Neuronal stem cell (in vitro differentiated cells): ENCODE results near the gene FRMD8.

Source experiments
- DNase-seq: peaks from one replicate; pipeline ENCODE4 v3.0.0-alpha.2; 2013; ENCODE audit warnings: low spot score
- H2AFZ ChIP-seq: one replicate; pipeline ENCODE4 v1.6.1; 2013; ENCODE audit warnings: mild to moderate bottlenecking, low read length, inconsistent platforms
- H2AK5ac ChIP-seq: 2 replicates; pipeline ENCODE4 v1.6.1; 2013; ENCODE audit warnings: low read depth, mild to moderate bottlenecking, inconsistent platforms, low read length, moderate library complexity, mixed read lengths
- H2BK120ac ChIP-seq: 2 replicates; pipeline ENCODE4 v1.6.1; 2013; ENCODE audit warnings: low read depth, mild to moderate bottlenecking, inconsistent platforms, low read length, moderate library complexity, mixed read lengths
- H2BK12ac ChIP-seq: one replicate; pipeline ENCODE4 v1.6.1; 2013; ENCODE audit warnings: low read length, inconsistent platforms
- H2BK15ac ChIP-seq: 2 replicates; pipeline ENCODE4 v1.6.1; 2013; ENCODE audit warnings: mild to moderate bottlenecking, low read length, inconsistent platforms, mixed read lengths
- H2BK5ac ChIP-seq: one replicate; pipeline ENCODE4 v1.6.1; 2013; ENCODE audit warnings: inconsistent platforms, mild to moderate bottlenecking, low read length, moderate library complexity
- H3K14ac ChIP-seq: one replicate; pipeline ENCODE4 v1.6.1; 2013; ENCODE audit warnings: low read length, inconsistent platforms
- H3K18ac ChIP-seq: 2 replicates; pipeline ENCODE4 v1.6.1; 2013; ENCODE audit warnings: low read length, inconsistent platforms
- H3K23ac ChIP-seq: 2 replicates; pipeline ENCODE4 v1.6.1; 2013; ENCODE audit warnings: low read depth, mild to moderate bottlenecking, mixed read lengths, low read length, inconsistent platforms; ENCODE audit not compliant: poor library complexity
- H3K27ac ChIP-seq: replicated peaks from 3 replicates; pipeline ENCODE4 v1.5.1; 2013; ENCODE audit warnings: low read length, inconsistent platforms
- H3K27me3 ChIP-seq, 3 experiments: 2 replicates each; pipeline ENCODE4 v1.6.1; 2013; ENCODE audit warnings: low read length in 3 of 3, mild to moderate bottlenecking in 2 of 3, inconsistent platforms in 1 of 3, low read depth in 1 of 3, mixed read lengths in 1 of 3, moderate library complexity in 1 of 3; ENCODE audit not compliant: control insufficient read depth in 3 of 3, insufficient read depth in 3 of 3
- H3K36me3 ChIP-seq, 2 donors: replicated peaks in 1 of 2; 2 replicates each; pipeline ENCODE4 v1.6.1; 2013; ENCODE audit warnings: low read length in 2 of 2; ENCODE audit not compliant: control insufficient read depth in 2 of 2, insufficient read depth in 2 of 2
- H3K4ac ChIP-seq: 2 replicates; pipeline ENCODE4 v1.6.1; 2013; ENCODE audit warnings: inconsistent platforms, mild to moderate bottlenecking, low read length, moderate library complexity
- H3K4me1 ChIP-seq, 2 donors: 1 replicate in 1 of 2; 2 replicates in 1 of 2; pipeline ENCODE4 v1.6.1; 2013; ENCODE audit warnings: low read length in 2 of 2, low read depth in 1 of 2; ENCODE audit not compliant: control insufficient read depth in 2 of 2, insufficient read depth in 1 of 2
- H3K4me2 ChIP-seq: one replicate; pipeline ENCODE4 v1.6.1; 2013; ENCODE audit warnings: mild to moderate bottlenecking, low read length, inconsistent platforms; ENCODE audit not compliant: insufficient read depth, poor library complexity, severe bottlenecking
- H3K4me3 ChIP-seq, 2 donors: 2 replicates each; pipeline ENCODE4 v1.5.1; 2013; ENCODE audit warnings: low read length in 2 of 2, mild to moderate bottlenecking in 2 of 2, inconsistent platforms in 1 of 2, moderate library complexity in 1 of 2
- H3K79me1 ChIP-seq: one replicate; pipeline ENCODE4 v1.6.1; 2013; ENCODE audit warnings: low read depth, mild to moderate bottlenecking, inconsistent platforms, low read length, moderate library complexity
- H3K9ac ChIP-seq: one replicate; pipeline ENCODE4 v1.6.1; 2013; ENCODE audit warnings: mild to moderate bottlenecking, low read depth, low read length, inconsistent platforms; ENCODE audit not compliant: poor library complexity
- H3K9me3 ChIP-seq, 2 donors: replicated peaks in 1 of 2; 2 replicates each; pipeline versions ENCODE3 to v1.6.1; 2013; ENCODE audit warnings: low read length in 2 of 2, mild to moderate bottlenecking in 2 of 2, inconsistent platforms in 1 of 2, low read depth in 1 of 2, mixed read lengths in 1 of 2, moderate library complexity in 1 of 2; ENCODE audit not compliant: control insufficient read depth in 2 of 2, insufficient read depth in 1 of 2
- H4K8ac ChIP-seq: one replicate; pipeline ENCODE4 v1.6.1; 2013; ENCODE audit warnings: low read depth, mild to moderate bottlenecking, inconsistent platforms, low read length, moderate library complexity
- H4K91ac ChIP-seq: one replicate; pipeline ENCODE4 v1.6.1; 2013; ENCODE audit warnings: low read length, low read depth, mild to moderate bottlenecking, inconsistent platforms; ENCODE audit not compliant: poor library complexity
- WGBS, 2 donors: extraction: QIAGEN DNeasy Blood & Tissue Kit; methylation state at CpG; one replicate each; pipeline ENCODE4 v1.1.7; 2013; ENCODE audit warnings: missing lambda C conversion rate in 2 of 2, mixed read lengths in 1 of 2; ENCODE audit not compliant: insufficient read length in 2 of 2, insufficient replicate concordance in 1 of 2; ENCODE audit errors: extremely low coverage in 2 of 2; 5-methylcytosine and 5-hydroxymethylcytosine counted together

The FRMD8 gene

GRCh38 chr11:65439331-65440181 is 53.1 kb downstream of the FRMD8 start:
- Histone ChIP-seq H2AK5ac (no peak overlapping the region), H3K9me3 (peaks cover 2 to 4% of the 10 kb centered on the region in 2 donors), H2BK5ac (no peak overlapping the region), H3K18ac (no peak overlapping the region), H3K4me1 (peaks cover 0 to 3% of the 10 kb centered on the region in 2 donors), H3K9ac (no peak overlapping the region), H2BK120ac (no peak overlapping the region), H3K27me3 (no peaks in the 10 kb centered on the region), H3K36me3 (peaks cover 3 to 97% of the 10 kb centered on the region in 2 donors), H2AFZ (no peak overlapping the region), H3K14ac (no peak overlapping the region), H3K4me3 (no peak overlapping the region), H3K79me1 (peaks cover 3% of the 10 kb centered on the region), H4K8ac (no peak overlapping the region), H3K4ac (no peak overlapping the region), H2BK15ac (no peak overlapping the region), H3K23ac (no peak overlapping the region), H2BK12ac (no peak overlapping the region), H4K91ac (no peak overlapping the region), H3K27ac (no peak overlapping the region), H3K4me2 (no peak overlapping the region)
- WGBS, 2 donors, result no CpG with 5 or more reads among the region's 7 CpGs
- no peak for DNase-seq

DNA sequence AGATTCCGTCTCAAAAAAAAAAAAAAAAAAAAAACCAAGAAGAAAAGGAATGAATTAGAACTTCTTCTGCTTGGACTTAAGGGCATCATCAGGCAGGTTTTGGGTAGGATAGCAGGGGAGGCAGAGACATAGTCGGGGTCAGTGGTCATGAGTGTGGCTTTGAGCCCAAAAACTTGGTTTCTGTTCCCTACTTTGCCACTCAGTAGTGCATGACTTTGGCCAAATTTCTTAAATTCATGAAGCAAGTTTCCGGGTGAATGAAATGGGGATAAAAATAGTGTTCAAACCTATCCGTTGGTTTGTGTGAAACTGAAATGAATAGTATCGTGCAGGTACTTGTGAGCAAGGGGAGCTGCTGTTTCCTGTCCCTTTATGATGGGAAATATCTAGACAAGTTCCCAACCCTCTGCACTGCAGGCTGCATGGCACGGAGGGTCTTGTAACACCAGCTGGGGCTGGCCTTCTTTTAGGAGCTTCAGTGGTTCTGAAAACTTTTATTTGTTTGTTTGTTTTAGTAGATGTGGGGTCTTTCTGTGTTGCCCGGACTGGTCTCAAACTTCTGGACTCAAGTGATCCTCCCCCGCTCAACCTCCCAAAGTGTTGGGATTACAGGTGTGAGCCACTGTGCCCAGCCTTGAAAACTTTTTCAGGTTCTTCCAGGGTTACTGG is 54.5 kb downstream of the FRMD8 start:
- no peak overlapping the region for H3K27ac ChIP-seq
- no peak overlapping the region for H4K8ac ChIP-seq
- H3K23ac ChIP-seq, result peak overlapping the region; percentile 73
- H3K9me3 ChIP-seq, result peaks cover 2 to 4% of the 10 kb centered on the region in 2 donors
- H2AFZ ChIP-seq, result no peak overlapping the region
- H3K4me1 ChIP-seq, result peaks cover 0 to 5% of the 10 kb centered on the region in 2 donors
- no peak overlapping the region for H3K9ac ChIP-seq
- no peak for DNase-seq
- H2BK120ac ChIP-seq, result no peak overlapping the region
- no peak overlapping the region for H2AK5ac ChIP-seq
- no peak overlapping the region for H2BK12ac ChIP-seq
- no peaks in the 10 kb centered on the region for H3K27me3 ChIP-seq
- no CpG with 5 or more reads among the region's 8 CpGs for WGBS, 2 donors
- H3K36me3 ChIP-seq, result peaks cover 1 to 97% of the 10 kb centered on the region in 2 donors
- no peak overlapping the region for H3K14ac ChIP-seq
- no peak overlapping the region for H2BK5ac ChIP-seq
- H3K4me2 ChIP-seq, result no peak overlapping the region
- no peak overlapping the region for H4K91ac ChIP-seq
- no peak overlapping the region for H3K4ac ChIP-seq
- no peak overlapping the region for H2BK15ac ChIP-seq
- H3K79me1 ChIP-seq, result peaks cover 3% of the 10 kb centered on the region
- no peak overlapping the region for H3K18ac ChIP-seq
- no peak overlapping the region for H3K4me3 ChIP-seq

- H2BK5ac ChIP-seq, result no peak overlapping the region
- no peak overlapping the region for H3K4me3 ChIP-seq
- no peak overlapping the region for H3K27ac ChIP-seq
- H3K9me3 ChIP-seq, result peaks cover 2 to 3% of the 10 kb centered on the region in 2 donors
- no peak overlapping the region for H3K4ac ChIP-seq
- H3K18ac ChIP-seq, result no peak overlapping the region
- H4K91ac ChIP-seq, result peak overlapping the region; percentile 72
- H3K79me1 ChIP-seq, result peaks cover 4% of the 10 kb centered on the region
- H3K9ac ChIP-seq, result peak overlapping the region; percentile 44
- no peak overlapping the region for H2BK12ac ChIP-seq
- H3K23ac ChIP-seq, result peak overlapping the region; percentile 55
- H2BK120ac ChIP-seq, result no peak overlapping the region
- no peak overlapping the region for H4K8ac ChIP-seq
- peaks cover 0 to 90% of the 10 kb centered on the region in 2 donors for H3K36me3 ChIP-seq
- no peak overlapping the region for H2BK15ac ChIP-seq
- H2AK5ac ChIP-seq, result no peak overlapping the region
- no peaks in the 10 kb centered on the region for H3K27me3 ChIP-seq
- peak overlapping the region; percentile 21 for H3K14ac ChIP-seq
- no peak overlapping the region for H2AFZ ChIP-seq
- no peak overlapping the region for H3K4me2 ChIP-seq
- no peak for DNase-seq
- H3K4me1 ChIP-seq, result peaks cover 0 to 5% of the 10 kb centered on the region in 2 donors
- WGBS, 2 donors, result no CpG with 5 or more reads among the region's 9 CpGs
Observed at GRCh38 chr11:65442842-65443331, 56.5 kb downstream of the FRMD8 start.
